Mucosa of descending colon (tissue), 3 donors: ENCODE data around the gene HERC6. TPM values are rescaled to one million over a fixed set of nuclear protein-coding genes. Genes with fewer than 3 reads are reported as not detected.

Experiments
- ATAC-seq: fragments of 200-7000 bp; cut with Tn5 transposase; one replicate; pipeline ENCODE4 v1.9.1; 2020; ENCODE audit warnings: mild to moderate bottlenecking, moderate library complexity
- DNase-seq, 3 donors: peaks; one replicate each; pipeline ENCODE4 v3.0.0-alpha.2; 2020
- H3K36me3 ChIP-seq: fragments of 200-600 bp; one replicate; pipeline ENCODE4 v1.8.0; 2021; ENCODE audit warnings: low read depth, mild to moderate bottlenecking
- H3K4me1 ChIP-seq: fragments of 200-600 bp; one replicate; pipeline ENCODE4 v1.8.0; 2021; ENCODE audit warnings: low read depth, mild to moderate bottlenecking
- H3K4me3 ChIP-seq: fragments of 200-600 bp; one replicate; pipeline ENCODE4 v1.8.0; 2021; ENCODE audit warnings: mild to moderate bottlenecking
- H3K9me3 ChIP-seq: fragments of 200-600 bp; one replicate; pipeline ENCODE4 v1.8.0; 2021; ENCODE audit warnings: mild to moderate bottlenecking
- intact Hi-C, 2 donors: fragments of 100-400 bp; cut with DNase I in 1 of 2; cut with micrococcal nuclease in 1 of 2; formaldehyde crosslinking; loops; one replicate each; pipeline versions ENCODE4 v1.11.0 to v1.11.1; 2022; cut with DNase I, micrococcal nuclease
- total RNA-seq, 3 donors: library from RNA; stranded (reverse); fragmentation: NEBNext Ultra II Directional in 2 of 3; extraction: Animal tissue kit (Norgen Biotek cat#: 25700) in 2 of 3; gene quantifications; one replicate each; pipeline versions ENCODE4 v1.2.1 to v1.2.4, GENCODE V29; 2021 to 2023
- TF ChIP-seq, protein P1 (sequence below): fragments of 200-600 bp; IDR thresholded peaks from one replicate; pipeline ENCODE4 v1.8.0; 2022; ENCODE audit warnings: antibody characterized with exemption, mild to moderate bottlenecking
- donor health status: DM: no; HTN: no; CAD: no; lungs with moderate emphysema.
- donor health status: DM: no; HTN: no; CAD: no.
- donor health status: DM: no; HTN: yes; CAD: no.

HERC6 gene
- total RNA-seq, 3 donors from 2014 or later: 7.5 to 8.8 (median 8.2) TPM

DNA sequence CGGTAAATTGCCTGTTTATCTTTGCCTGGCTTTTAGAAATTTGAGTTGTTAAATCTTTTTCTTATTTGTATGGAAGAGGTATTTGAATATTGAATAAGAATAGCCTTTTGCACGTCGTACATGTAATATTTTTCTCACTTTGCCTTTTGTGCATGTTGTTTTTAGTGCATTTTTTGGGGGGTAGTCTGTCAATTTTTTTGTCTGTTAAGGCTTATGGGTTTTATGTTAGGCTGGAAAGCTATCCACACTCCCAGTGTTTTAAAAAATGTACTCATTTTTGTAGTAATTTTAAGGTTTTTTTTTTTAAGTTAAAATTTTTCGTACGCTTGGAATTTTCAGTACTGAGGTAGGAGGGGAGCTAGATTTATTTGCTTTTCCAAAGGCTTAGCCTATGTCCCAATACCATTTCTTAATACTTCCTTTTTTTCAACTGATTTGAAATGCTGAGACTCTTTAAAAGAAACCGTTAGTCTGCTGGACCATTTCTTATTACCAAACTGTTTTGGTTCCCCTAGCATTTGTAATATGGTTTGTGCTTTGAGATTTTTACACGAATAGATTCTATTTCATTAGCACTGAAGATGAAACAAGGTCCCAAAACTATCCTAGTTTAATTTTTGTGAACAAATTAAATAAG is 79.6 kb downstream of the HERC6 start:
- intact Hi-C loops: loop anchor here in 1 of 2 donors (5.0 kb wide), 1 partner anchor 81 kb away; the partner anchor contains the start of gene HERC6
- no peak for DNase-seq
- TF ChIP-seq, protein P1, sequence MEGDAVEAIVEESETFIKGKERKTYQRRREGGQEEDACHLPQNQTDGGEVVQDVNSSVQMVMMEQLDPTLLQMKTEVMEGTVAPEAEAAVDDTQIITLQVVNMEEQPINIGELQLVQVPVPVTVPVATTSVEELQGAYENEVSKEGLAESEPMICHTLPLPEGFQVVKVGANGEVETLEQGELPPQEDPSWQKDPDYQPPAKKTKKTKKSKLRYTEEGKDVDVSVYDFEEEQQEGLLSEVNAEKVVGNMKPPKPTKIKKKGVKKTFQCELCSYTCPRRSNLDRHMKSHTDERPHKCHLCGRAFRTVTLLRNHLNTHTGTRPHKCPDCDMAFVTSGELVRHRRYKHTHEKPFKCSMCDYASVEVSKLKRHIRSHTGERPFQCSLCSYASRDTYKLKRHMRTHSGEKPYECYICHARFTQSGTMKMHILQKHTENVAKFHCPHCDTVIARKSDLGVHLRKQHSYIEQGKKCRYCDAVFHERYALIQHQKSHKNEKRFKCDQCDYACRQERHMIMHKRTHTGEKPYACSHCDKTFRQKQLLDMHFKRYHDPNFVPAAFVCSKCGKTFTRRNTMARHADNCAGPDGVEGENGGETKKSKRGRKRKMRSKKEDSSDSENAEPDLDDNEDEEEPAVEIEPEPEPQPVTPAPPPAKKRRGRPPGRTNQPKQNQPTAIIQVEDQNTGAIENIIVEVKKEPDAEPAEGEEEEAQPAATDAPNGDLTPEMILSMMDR: no peak
- H3K36me3 ChIP-seq: no peaks in the 10 kb centered on the region
- no peaks in the 10 kb centered on the region for H3K9me3 ChIP-seq
- no peaks in the 10 kb centered on the region for H3K4me1 ChIP-seq
- no peak overlapping the region for H3K4me3 ChIP-seq
- no peak for ATAC-seq

DNA sequence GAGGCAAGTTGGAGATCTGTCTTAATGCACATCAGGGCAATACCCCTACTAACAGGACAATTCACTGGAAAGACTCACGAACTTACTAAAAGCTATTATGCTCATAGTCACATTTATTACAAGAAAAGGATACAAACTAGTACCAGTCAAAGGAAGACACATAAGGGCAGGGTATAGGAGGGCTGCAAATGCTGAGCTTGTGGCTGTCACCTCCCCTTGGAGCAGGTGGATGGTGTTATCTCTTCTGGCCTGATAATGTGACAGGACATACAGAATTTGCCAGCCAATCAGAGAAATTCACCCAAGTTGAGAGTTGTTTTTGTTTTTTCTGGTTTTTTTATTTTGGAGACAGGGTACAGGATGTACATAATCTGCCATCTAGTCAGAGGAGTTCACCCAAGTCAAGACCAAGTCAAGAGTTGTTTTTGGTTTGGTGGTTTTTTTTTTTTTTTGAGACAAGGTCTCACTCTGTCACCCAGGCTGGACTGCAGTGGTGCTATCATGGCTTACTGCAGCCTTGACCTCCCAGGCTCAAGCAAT is 87.1 kb downstream of the HERC6 start:
- TF ChIP-seq, protein P1: no peak
- ATAC-seq (no peak), DNase-seq (no peak)
- no peaks in the 10 kb centered on the region for H3K9me3 ChIP-seq
- H3K4me3 ChIP-seq: no peak overlapping the region
- intact Hi-C loops: no loop called here
- no peaks in the 10 kb centered on the region for H3K4me1 ChIP-seq
- H3K36me3 ChIP-seq: no peaks in the 10 kb centered on the region

DNA sequence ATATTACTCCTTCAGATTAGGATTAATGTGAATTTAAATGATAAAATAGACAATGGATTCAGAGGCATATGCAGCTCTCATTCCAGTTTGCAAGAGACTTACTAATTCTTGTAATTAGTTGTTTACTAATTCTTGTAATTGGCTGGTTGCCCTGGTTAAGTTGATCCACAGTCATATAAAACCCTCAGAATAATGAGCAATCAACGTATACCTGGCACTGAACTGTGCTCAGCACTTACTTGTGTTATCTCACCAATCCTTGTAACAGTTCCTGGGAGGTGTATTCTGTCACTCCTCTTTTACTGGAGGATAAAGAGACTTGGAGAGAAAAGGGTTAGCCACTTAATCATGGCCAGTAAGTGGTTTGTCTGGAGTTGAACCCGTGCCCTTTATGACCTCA is 88.7 kb downstream of the HERC6 start:
- Histone ChIP-seq H3K9me3 (no peaks in the 10 kb centered on the region), H3K36me3 (no peaks in the 10 kb centered on the region), H3K4me1 (no peaks in the 10 kb centered on the region), H3K4me3 (no peak overlapping the region)
- intact Hi-C loops: no loop called here
- TF ChIP-seq, protein P1: no peak
- no peak for ATAC-seq
- DNase-seq: no peak

DNA sequence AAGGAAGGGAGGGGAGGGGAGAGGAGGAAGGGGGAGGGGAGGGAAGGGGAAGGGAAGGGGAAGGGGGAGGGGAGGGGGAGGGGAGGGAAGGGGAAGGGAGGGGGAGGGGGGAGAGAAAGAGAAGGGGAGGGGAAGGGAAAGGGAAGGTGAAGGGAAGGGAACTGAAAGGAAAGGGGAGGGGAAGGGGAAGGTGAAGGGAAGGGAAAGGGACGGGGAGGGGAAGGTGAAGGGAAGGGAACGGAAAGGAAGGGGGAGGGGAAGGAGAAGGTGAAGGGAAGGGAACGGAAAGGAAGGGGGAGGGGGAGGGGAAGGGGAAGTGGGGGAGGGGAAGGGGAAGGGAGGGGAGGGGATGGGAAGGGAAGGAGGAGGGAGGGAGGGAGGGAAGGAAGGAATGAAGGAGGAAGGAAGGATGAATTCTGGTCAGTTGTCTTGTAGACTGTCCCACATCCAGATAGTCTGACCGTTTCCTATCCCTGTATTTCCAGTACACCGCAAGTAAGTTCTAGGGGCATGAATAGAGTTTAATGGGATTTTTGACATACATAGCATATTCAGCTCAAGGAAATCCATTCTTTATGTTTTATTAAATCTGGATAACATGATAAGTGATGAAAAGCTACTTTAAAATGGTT is 98.7 kb downstream of the HERC6 start:
- Histone ChIP-seq H3K36me3 (no peaks in the 10 kb centered on the region), H3K4me1 (no peaks in the 10 kb centered on the region), H3K9me3 (no peaks in the 10 kb centered on the region), H3K4me3 (no peak overlapping the region)
- DNase-seq (no peak), ATAC-seq (no peak)
- intact Hi-C loops: no loop called here
- TF ChIP-seq, protein P1: no peak

DNA sequence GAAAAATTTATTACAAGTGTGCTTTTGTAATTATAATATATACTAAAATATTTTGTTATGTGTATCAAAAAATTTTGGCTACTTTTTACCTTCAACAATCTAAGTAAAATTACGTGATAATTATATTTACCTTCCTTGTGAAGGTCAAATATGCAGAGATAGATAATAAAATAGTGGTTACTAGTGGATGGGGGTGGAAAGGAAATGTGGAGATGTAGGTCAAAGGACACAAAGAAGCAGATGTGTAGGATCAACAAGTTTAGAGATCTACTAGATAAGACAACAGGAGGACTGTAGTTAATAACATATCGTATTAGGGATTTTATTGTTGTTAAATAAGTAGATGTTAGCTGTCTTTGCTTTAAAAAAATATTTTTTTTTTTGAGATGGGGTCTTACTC is 99.6 kb downstream of the HERC6 start:
- Histone ChIP-seq H3K9me3 (no peaks in the 10 kb centered on the region), H3K4me3 (no peak overlapping the region), H3K4me1 (no peaks in the 10 kb centered on the region), H3K36me3 (no peaks in the 10 kb centered on the region)
- intact Hi-C loops: no loop called here
- TF ChIP-seq, protein P1: no peak
- DNase-seq (no peak), ATAC-seq (no peak)
